GM18508 (cell line): ENCODE data around the gene PPP6R2.
"Not testable (repeated sequence)": the region's sequence is repeated elsewhere in the genome, so short reads cannot be mapped to it uniquely, and the experiment has no call there.

Source experiments
- ATAC-seq: cut with Tn5 transposase; IDR thresholded peaks from one replicate; pipeline ENCODE4 v1.9.1; 2021; ENCODE audit warnings: moderate number of reproducible peaks; ENCODE audit not compliant: insufficient read depth, unreplicated experiment

PPP6R2 gene

DNA sequence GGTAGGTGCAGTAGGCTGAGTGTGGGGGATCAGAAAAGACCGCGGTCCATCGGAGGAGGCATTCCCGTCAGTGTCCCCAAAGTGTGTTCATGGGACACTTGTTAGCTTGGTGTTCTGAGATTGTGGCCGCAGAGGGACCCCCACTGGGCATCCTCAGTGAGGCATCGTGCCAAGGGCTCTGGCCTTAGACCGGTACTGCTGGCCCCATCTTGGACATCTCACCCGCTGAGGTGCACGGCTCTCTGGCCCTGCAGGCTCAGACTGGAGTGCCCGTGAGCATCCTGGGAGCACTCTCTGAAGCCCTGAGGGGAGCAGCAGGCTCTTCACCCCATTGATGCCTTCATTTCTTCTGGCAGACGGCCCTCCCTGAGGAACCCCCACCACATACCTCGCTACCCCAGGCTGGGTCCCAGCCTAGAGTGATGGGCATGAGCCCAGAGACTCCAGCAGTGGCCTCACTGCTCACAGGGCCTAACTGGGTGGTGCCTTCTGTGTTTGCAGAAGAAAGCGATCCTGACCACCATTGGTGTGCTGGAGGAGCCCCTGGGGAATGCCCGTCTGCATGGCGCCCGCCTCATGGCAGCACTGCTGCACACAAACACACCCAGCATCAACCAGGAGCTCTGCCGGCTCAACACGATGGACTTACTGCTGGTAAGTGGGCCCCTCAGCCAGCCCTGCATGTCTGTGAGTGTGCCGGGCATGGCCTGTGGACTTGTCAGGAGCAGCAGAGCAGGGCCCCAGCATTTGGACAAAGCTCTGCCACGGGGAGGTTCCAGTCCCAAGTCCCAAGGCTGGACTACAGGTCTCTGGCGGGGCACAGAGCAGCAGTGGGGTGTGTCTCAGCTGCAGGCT, 80.1 kb downstream of the PPP6R2 start:
- ATAC-seq, result no peak

DNA sequence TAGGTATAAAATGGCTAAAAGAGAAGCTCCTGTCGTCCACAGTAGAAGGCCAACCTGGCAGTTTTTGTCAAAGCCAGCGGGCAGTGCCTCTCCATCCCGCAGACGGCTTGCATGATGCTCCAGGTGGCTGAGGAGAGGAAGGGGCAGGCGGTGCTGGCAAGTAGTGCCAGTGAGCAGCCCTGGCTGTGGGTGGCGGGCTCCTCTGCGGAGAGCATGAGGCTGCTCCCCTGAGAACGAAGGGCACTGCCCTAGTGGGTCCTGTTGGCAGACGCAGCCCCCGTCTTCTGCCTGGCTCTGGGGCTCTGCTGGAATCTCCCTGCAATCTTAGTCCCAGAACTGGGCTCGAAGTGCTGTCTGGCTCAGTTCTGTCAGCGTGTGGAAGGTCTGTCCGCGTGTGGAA, 80.8 kb downstream of the PPP6R2 start:
- ATAC-seq, result no peak

DNA sequence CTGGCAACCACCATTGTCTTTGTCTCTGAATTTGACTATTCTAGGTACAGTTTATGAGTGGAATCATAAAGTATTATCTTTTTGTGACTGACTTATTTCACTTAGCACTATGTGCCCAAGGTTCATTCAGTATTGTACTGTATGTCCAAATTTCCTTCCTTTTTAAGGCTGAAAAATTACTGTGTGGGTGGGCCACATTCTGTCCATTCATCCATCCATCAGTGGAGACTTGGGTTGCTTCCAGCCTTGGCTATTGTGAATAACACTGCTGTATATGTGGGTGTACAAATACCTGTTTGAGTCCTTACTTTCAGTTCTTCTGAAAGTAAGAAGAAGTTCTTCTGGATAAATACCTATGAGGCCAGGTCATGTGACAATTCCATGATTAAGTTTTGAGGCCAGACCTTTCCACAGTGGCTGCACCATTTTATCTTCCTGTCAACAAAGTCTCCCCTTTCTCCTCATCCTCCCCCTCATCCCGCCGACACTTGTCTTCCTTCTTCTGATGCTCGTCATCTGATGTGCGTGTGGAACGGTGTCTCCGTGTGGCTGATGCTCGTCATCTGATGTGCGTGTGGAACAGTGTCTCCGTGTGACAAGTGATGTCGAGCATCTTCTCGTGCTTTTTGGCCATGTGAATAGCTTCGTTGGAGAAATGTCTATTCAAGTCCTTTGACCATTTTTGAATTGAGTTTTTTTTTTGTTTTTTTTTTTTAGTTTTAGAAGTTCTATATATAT, 82.2 kb downstream of the PPP6R2 start:
- ATAC-seq, result no peak

- ATAC-seq, result no peak
Measured at GRCh38 chr22:50432131-50432876, 89.2 kb downstream of the PPP6R2 start.

- ATAC-seq, result not testable (repeated sequence)
Measured at GRCh38 chr22:50432877-50433510, 89.9 kb downstream of the PPP6R2 start.

DNA sequence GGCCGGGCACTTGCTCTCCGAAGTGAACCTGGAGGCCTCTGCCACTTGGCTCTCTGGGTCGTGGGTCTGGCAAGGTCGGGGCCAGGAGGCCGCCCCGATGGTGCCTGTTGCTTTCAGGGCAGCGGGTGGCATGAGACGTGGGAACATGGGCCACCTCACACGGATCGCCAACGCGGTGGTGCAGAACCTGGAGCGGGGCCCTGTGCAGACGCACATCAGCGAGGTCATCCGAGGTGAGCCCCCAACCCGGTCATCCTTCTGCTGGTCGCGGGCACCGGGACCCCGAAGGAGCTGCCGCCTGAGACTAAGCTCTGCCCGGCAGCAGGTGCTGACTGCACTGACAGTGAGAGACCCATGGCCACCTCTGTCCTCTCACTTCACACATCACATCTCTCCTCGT, 91.7 kb downstream of the PPP6R2 start:
- no peak for ATAC-seq

- no peak for ATAC-seq
Measured at GRCh38 chr22:50435291-50436014, 92.3 kb downstream of the PPP6R2 start.

DNA sequence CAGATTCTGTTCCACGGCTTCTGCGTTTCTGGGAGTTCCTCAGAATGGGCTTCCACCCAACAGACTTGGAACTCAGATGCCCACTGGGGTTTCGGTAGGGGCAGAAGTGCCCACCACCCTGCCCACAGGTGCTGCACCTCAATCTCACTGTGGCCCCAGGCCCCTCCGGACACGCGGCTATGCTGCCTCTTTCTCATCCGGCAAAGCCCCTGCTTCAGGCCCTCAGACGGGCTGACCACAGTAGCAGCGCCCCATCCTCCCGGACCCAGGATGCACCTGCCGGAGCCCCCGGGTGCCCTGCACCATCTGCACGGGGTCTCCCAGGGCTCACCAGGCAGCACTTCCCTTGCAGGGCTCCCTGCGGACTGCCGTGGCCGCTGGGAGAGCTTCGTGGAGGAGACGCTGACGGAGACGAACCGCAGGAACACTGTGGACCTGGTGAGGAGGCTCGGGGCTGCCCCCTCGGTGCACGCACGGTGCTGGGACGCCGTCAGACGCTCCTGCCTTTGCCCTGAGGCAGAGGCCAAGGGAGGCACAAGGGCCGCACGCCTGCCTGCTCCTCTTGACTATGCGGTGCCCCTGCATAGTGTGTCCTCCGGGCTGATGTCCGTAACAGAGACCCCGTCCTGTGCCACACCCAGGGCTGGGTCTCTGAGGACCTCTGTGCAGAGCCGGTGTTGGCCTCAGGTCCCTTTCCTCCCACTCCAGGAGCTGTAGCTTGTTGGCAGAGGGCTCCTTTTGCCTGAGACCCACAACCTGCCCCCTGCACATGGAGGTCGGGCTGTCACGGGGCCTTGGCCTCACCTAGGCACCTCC, 93.1 kb downstream of the PPP6R2 start:
- ATAC-seq, result no peak

- ATAC-seq, result no peak
Measured at GRCh38 chr22:50436841-50437341, 93.8 kb downstream of the PPP6R2 start.

GRCh38 chr22:50437511-50438304, 94.6 kb downstream of the PPP6R2 start:
- no peak for ATAC-seq

- ATAC-seq, result no peak
Measured at GRCh38 chr22:50438305-50439275, 95.5 kb downstream of the PPP6R2 start.

- no peak for ATAC-seq
Measured at GRCh38 chr22:50439314-50439870, 96.3 kb downstream of the PPP6R2 start.

DNA sequence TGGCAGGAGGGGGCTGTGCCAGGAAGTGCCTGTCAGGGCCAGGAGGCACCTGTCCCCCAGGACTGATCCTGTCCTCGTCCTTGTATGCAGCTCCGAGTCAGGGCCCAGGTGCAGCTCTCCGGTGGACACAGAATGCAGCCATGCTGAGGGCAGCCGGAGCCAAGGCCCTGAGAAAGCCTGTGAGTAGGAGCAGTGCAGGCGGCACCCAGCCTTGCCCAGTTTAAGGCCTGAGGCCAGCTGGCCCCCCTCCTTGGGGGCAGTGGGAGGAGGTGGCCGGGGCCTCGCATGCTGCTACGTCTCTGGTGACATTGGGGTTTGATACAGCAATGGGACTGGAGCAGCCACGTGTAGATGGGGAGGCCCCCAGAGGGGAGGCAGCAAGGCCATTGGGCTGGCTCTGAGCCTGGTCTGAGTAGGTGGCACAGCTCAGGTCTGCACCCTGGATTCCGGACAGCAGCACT, 96.8 kb downstream of the PPP6R2 start:
- ATAC-seq, result no peak

DNA sequence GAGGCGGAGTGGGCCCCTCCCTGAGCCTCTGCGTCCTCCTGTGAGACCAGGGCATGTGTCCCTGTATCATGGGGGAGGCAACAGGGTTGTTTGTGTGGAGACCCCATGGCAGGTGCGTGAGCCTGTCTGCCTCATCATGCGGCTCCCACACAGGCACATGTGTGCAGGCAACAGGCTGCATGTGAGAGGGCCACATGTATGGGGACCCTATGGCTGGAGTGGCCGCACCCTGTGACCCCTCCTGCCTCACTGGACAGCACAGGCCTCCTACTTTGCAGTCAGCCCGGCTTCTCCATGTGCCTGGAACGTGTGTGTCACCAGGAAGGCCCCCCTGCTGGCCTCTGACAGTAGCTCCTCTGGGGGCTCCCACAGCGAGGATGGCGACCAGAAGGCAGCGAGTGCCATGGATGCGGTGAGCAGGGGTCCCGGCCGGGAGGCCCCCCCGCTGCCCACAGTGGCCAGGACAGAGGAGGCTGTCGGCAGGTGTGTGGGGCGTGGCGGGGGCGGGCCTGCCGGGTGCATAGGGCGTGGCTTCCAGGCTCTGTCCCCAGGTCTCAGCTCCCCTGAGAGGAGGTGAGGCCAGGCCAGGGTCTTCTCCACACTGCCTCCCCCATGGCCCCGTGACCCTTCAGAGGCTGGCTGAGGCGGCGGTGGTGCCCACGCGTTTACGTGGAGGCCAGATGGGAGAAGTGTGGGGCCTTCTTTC, 97.6 kb downstream of the PPP6R2 start:
- ATAC-seq, result no peak

- no peak for ATAC-seq
Measured at GRCh38 chr22:50441428-50441993, 98.4 kb downstream of the PPP6R2 start.

- ATAC-seq, result no peak
Measured at GRCh38 chr22:50443197-50443596, 100.1 kb downstream of the PPP6R2 start.
